PC-9 (cell line): ENCODE measurements around the gene ABLIM1.

Experiments
- EZH2 ChIP-seq: fragments of 200-600 bp; sonication (generic); IDR thresholded peaks from 2 replicates; pipeline ENCODE4 v1.8.0; 2017; ENCODE audit warnings: antibody characterized with exemption, low read depth
- TF ChIP-seq, protein P1 (sequence below): fragments of 200-600 bp; sonication (generic); conservative IDR thresholded peaks from 2 replicates; pipeline ENCODE4 v1.6.1; 2017; ENCODE audit warnings: mixed run types, antibody characterized with exemption, mild to moderate bottlenecking, moderate library complexity

DNA sequence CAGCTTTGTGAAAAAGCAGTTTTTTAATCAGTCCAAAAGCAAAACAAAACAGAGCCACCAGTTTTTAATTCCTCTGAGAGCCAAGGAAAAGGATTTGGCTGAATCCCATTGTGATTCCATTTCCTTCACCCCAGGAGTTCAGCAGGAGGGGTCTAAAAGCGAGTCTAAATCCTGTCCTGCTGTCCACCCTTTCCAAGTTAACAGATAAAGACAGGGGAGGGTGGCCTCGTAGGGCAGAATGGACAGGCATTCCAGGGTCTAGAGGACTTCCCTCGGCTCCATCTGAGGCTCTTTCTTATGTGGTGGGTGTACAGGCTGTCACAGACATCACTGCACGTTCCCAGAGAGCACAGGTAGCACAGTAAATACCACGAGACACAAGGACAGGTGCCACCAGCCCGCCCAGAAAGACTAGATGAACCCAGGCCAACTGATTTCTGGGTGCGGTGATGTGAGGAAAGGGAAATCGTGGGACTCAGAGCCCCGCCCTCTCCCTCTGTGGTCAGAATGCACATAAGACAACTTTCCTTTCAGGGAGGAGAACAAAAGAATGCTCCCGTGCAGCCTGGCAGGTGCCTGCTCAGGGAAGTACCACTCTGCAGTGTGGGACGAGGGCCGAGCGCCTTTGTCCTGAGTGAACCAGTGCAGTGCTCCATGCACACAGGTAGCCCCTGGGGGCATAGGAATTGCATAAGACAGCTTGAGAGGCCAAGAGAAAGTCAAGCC, 119.7 kb downstream of the ABLIM1 start:
- TF ChIP-seq, protein P1, sequence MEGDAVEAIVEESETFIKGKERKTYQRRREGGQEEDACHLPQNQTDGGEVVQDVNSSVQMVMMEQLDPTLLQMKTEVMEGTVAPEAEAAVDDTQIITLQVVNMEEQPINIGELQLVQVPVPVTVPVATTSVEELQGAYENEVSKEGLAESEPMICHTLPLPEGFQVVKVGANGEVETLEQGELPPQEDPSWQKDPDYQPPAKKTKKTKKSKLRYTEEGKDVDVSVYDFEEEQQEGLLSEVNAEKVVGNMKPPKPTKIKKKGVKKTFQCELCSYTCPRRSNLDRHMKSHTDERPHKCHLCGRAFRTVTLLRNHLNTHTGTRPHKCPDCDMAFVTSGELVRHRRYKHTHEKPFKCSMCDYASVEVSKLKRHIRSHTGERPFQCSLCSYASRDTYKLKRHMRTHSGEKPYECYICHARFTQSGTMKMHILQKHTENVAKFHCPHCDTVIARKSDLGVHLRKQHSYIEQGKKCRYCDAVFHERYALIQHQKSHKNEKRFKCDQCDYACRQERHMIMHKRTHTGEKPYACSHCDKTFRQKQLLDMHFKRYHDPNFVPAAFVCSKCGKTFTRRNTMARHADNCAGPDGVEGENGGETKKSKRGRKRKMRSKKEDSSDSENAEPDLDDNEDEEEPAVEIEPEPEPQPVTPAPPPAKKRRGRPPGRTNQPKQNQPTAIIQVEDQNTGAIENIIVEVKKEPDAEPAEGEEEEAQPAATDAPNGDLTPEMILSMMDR: no peak
- no peak for TF ChIP-seq EZH2
